Adipose tissue (tissue), 3 donors: ENCODE results near the gene DGCR6L. TPM values are rescaled to one million over a fixed set of nuclear protein-coding genes. Genes with fewer than 3 reads are reported as not detected.
"Not testable (repeated sequence)": the region's sequence is repeated elsewhere in the genome, so short reads cannot be mapped to it uniquely, and the experiment has no call there.

Source experiments
- H3K27ac ChIP-seq: one replicate; pipeline ENCODE4 v1.5.1; 2013; ENCODE audit warnings: low read depth, low read length
- WGBS, 3 donors: extraction: QIAGEN DNeasy Blood & Tissue Kit; methylation state at CpG; one replicate each; pipeline ENCODE4 v1.1.7; 2013; 5-methylcytosine and 5-hydroxymethylcytosine counted together
- polyA plus RNA-seq, 3 donors: library from polyadenylated mRNA; stranded (reverse); fragments of 200-250 nt; gene quantifications; one replicate each; pipeline ENCODE4 v1.2.3, GENCODE V29; 2013
- donor health status: healthy with polysubstance abuse.
- donor health status: Bipolar disorder and iron deficiency.
- donor health status: healthy.

DGCR6L gene
- polyA plus RNA-seq, 3 donors: 46.6 to 75.2 (median 51.6) TPM

DNA sequence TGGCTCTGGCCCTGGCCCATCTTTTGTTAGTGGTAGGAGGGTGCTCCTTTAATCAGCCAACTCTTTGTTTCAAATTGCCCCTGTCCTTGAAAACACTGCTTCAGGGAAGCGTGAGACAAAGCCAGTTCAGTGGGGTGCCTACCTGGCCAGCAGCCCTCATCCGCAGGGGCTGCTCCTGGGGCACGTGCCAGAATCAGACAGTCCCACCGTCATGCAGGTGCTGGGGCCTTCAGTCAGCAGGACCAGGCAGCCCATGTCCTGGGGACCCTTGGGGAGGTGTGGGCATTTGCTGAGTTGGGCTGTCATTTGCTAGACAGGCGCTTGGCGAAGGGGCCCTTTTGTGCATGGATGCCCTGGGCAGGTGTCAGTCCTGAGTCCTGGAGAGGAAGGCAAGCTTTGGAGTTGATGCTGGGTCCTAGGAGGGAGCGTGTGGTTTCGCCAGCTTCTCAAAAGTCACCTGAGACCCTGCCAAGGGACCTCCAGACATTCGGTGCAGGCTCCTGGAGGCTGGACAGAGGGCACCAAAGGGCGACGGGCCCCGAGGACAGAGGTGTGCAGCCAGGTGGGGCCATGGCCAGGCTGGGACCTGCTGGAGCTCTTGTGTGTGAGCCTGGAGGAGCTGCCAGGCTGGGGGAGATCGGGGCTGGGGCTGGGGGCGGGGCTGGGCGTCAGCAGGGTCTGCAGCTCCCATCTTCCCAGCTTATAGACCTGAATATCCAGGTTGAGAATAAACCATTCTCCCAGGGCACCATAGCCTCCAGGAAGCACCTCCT, 36.8 kb downstream of the DGCR6L start:
- no peak overlapping the region for H3K27ac ChIP-seq
- 82 to 87% (median 83%) methylated on average over 15 of the region's 15 CpGs for WGBS, 3 donors

DNA sequence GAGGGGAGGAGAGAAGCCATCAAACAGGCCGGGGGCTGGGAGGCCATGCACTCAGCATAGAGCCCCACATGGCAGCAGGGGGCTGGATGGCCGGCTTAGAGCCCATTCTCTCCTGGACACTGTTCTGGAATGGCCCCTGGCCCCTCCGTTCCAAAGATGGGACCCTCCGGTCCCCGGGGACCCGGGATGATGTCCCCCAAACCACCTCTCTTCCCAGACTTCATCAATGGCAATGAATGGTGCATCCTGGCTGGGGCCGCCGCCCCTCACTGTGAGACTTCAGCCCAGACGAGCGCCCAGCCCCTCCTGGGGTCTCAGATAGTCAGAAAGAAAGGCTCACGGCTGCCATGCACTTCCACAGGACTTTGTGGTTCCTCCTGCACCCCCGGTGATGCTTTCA, 38.0 kb downstream of the DGCR6L start:
- no peak overlapping the region for H3K27ac ChIP-seq
- 75 to 83% (median 83%) methylated on average over 12 of the region's 12 CpGs for WGBS, 3 donors

DNA sequence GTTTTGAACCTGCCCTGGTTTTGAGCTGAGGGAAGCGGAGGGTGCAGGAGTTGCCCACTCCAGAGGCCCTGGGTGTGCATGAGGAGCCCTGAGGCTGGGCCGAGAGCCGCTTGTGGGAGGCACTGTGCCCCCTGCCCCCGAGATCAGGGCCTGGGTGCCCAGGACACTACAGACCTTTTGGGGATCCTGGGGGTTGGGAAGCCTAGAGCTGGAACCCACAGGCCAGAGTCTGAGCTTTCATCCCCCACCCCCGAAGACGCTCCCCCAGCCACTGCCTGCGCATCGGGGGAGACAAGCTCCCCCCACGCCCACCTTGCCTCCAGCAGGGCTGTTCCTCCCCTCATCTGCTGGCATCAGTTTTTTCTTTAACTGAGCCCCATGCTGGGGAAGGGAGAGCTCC, 38.4 kb downstream of the DGCR6L start:
- H3K27ac ChIP-seq: not testable (repeated sequence)
- WGBS, 3 donors: 75 to 78% (median 75%) methylated on average over 9 of the region's 9 CpGs

DNA sequence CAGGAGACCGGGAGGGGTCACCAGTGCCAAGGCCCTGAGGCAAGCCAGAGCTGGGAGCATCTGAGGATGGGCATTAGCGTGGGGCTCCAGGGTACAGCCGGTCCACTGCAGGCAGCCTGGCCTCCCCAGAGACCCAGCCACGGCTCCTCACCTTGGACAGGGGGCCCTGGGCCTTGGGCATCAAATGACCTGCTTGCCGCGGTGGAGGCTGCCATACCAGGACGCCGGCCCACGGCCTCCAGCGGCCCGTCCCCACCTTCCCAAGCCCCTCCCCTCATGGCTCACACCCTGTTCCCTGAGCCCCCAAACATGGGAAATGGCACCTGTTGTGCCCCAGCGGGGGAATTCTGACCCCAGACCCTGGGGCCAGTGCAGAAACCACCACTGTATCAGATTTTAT, 39.0 kb downstream of the DGCR6L start:
- H3K27ac ChIP-seq: no peak overlapping the region
- WGBS, 3 donors: 72 to 81% (median 76%) methylated on average over 10 to 12 of the region's 12 CpGs

DNA sequence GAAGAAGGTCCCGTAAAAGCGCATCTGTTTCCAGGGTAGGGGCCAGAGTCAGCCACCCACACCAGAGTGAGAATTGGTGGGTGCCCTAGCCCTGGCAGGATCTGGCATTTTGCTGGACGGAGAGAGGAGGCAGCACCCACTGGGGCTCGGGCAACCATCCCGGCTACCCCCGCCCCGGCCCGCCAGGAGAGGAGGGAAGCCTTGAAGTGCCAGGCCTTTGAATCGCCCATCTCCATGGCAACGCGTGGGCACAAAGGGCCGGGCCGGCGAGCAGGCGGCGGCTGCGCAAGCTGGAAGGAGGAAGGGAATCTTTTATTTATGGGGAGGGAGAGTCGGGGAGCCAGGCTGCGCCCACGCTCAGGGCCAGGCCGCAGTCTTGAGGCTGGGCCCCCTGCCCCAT, 39.7 kb downstream of the DGCR6L start:
- H3K27ac ChIP-seq: not testable (repeated sequence)
- 76 to 87% (median 83%) methylated on average over 7 to 16 of the region's 21 CpGs for WGBS, 3 donors

DNA sequence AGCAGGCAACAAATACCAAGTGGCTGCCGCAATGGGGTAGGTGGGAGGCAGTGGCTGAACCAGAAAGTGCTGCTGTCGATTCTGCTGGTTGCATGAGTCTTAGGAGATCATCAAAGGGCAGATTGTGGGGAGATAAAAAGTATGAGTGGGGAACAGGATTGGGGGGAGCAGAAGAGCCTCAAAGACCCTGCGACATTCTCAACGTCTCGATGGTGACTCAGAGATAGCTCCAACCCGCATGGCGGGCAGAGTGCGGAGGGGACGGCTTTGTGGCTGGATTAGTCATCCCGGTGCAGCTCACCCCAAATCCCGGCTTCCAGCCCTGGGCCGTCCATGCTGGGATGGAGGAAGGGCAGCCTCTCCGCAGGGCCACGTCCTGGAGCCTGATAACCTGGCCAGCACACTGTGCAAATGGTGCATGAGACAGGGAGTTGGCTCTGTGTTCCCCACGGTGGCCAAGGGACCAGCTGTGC, 40.2 kb downstream of the DGCR6L start:
- WGBS, 3 donors: 67 to 73% (median 69%) methylated on average over 12 to 15 of the region's 15 CpGs
- H3K27ac ChIP-seq: no peak overlapping the region

DNA sequence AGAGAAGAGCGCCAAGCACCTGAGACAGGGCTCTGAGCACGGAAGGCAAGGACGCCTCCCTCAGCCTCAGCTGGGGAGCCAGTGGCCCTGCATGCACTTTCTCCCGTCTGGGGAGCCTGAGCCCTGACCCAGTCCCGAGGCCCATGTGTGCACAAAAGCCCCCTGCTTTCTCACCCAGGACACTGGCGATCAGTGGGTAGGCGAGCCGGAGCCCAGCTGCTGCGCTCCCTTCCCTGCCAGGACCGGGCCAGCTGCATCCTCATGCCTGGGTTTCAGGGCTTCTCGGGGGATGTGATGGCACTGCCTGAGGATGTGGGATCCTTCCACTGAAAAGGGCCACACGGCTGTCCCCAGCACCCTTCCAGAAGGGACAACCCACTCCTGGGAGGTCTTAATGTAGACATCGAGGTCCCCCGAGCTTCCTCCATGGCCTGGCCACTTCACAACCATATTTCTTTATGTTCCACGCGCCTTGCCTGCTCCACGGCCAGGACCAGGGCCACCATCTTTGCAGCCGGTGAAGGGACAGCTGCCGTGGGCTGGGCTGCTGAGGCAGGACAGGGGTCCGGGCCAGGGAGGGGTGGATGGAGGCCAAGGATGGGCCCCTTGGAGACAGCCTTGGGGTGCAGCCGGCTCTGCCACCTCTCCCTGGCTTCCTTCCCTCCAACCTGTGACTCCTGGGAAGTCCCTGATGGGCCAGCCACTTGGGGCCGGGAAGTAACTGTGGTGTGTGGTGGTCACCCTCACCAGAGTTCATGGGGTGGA, 41.0 kb downstream of the DGCR6L start:
- 82 to 89% (median 83%) methylated on average over 16 to 22 of the region's 22 CpGs for WGBS, 3 donors
- H3K27ac ChIP-seq: not testable (repeated sequence)

DNA sequence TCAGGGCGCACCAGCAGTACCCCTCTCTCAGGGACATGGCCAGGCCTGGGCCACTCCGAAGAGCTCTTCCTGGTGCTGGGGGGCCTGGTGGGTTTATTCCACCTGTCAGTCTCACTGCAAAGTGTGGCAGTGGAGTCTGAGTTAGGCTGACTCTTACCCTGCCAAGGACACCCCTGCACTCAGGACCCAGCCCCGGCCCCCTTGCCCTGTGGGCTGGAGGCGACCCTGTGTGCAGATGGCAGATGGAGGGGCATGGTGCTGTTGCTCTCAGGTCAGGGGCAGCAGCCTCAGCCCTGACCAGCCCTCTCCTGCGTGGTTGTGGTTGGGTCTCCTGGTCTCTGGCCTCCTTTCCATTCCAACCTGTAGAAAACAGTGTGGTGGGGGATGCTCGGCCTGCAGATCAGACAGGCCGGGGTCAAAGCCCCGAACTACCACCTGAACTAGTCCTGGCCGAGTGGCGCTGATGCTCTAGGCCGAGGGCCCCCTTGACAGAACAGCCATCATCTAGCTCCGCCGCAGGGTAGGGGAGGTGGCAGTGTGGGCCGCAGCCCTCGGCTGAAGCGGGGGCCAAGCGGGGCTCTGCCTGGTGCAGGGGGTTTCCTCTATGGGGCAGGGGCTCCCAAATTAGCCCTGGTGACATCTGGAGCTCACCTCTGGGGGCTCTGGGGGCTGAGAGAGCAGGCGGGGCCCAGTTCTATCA, 41.8 kb downstream of the DGCR6L start:
- 77 to 85% (median 84%) methylated on average over 11 to 17 of the region's 18 CpGs for WGBS, 3 donors
- H3K27ac ChIP-seq: not testable (repeated sequence)

DNA sequence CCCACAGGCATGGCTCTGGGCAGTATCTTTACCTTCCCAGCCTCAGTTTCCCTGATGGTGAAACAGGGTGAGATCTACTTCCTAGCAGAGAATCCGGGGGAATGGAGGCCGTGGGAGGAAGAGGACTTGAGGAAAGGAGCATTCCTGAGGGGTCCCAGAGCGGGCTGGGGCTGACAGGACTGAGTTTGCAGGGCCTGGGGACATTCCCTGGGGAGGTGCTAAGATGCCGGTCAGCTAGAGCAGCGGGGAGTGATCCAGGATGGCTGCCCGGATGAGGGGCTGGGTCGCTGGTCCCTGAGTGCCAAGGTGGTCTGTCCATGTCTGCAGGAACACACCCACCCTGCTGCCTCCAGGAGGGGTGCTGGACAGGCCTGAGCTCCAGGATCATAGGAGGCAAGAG, 43.4 kb downstream of the DGCR6L start:
- WGBS, 3 donors: 73 to 87% (median 79%) methylated on average over 7 of the region's 7 CpGs
- no peak overlapping the region for H3K27ac ChIP-seq

DNA sequence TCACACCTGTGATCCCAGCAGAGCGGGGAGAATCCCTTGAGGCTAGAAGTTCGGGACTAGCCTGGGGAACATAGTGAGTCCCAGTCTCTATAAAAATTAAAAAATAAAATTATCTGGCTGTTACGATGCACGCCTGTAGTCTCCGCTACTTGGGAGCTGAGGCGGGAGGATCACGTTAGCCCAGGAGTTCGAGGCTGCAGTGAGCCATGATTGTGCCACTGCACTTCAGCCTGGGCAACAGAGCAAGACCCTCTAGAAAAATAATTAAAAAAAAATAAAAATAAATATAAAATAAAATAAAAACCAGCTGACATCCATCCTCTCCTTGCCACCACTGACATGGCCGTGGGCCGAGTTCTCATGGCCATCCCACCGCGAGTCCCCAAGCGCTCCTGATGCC, 44.0 kb downstream of the DGCR6L start:
- whole genome bisulfite sequencing, 3 donors: 96 to 98% (median 96%) methylated on average over 13 of the region's 13 CpGs
- no peak overlapping the region for H3K27ac ChIP-seq

DNA sequence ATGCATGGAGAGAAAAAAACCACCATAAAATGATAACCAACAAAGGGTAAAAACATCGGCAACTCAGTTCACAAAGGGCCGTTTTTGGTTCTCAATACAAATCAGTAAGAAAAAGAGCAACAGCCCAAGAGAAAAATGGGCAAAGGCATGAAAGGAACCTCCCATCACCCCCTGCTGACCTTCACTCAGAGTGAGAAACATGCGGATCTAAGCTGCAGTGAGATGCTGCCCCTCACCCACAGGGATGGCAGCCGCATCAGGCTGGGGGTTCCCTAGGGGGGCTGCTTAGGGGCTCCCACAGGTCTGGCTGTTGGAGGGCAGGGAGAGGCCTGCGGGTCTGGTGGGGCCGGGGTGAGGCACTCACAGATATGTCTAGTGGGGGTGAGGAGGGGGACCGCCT, 44.5 kb downstream of the DGCR6L start:
- H3K27ac ChIP-seq: not testable (repeated sequence)
- WGBS, 3 donors: 72 to 83% (median 82%) methylated on average over 5 of the region's 7 CpGs

DNA sequence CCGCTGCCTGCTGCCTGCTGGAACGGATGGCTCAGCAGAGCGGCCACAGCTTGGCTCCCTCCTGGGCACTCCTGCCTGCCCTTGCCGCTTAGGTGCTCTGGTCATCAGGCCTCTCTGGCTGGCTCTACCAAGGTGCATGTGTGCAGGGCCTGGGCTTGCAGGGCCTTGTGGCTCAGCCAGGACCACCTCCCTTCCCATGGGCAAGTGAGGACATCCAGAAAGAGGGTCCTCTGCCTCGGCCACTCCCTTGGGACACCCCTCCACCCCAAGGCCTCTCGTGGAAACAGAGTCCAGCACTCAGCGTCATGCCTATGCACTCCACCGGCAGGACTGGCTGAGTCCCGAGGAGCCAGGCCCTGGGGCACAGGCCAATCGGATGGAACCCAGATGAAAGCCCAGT, 45.5 kb downstream of the DGCR6L start:
- H3K27ac ChIP-seq: not testable (repeated sequence)
- WGBS, 3 donors: 93 to 94% (median 94%) methylated on average over 7 to 9 of the region's 10 CpGs

DNA sequence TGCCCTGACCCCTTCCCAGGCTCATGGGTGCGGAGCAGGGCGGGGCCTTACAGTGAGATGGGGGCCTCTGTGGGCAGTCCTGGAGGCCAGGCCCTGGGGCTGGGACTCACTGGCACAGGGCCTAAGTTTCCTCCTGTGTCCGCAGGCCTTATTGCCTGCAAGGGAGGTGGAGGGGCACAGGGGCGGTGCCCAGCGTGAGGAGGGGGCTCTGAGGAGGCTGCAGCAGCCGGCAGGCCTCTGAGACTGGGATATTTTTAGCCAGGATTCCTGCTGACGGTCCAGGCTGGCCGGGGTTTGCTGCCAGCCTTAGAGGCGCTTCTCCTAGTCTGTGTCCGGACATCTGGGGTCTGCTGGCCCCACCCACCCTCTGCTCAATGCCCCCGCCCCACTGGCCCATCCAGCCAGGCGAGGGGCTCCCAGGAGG, 46.1 kb downstream of the DGCR6L start:
- WGBS, 3 donors: 62 to 77% (median 68%) methylated on average over 11 to 12 of the region's 12 CpGs
- no peak overlapping the region for H3K27ac ChIP-seq

DNA sequence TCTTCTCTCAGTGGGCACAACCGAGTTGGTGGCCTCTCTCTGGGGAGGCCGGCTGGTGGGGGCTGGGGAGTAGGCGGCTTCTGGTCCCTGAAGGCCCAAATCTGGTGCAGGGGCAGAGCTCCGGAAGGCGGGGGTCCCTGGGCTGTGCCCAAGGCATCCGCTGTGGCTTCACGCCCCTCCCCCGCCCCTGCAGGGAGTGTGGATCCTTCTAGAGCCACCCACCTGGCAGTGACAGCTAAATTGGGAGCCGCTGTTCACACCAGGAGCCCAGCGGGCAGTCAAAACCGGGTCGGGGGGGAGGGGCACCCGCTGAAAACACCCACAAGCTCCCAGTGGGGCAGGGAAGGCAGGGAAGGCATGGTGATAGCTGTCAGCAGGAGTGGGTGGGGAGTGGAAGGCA, 47.2 kb downstream of the DGCR6L start:
- 82 to 95% (median 88%) methylated on average over 13 of the region's 13 CpGs for WGBS, 3 donors
- H3K27ac ChIP-seq: no peak overlapping the region

DNA sequence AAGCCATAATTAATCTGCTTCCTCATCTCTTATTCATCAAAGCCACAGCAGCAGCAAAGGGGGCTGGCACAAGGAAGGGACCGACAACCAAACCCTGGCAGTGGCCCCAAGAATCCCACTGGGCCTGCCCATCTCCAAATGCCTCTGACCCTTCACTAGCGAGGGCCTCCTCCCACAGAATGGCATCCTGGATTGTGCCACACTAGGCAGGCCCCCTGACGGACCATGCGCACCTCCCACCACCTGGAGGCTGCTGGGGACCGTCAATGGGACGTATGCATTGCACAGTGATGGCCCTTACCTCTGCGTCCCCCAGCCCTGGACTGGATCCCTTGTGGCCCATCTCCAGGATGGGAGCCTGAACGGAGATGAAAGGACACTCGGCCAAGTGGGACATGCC, 47.7 kb downstream of the DGCR6L start:
- H3K27ac ChIP-seq: no peak overlapping the region
- WGBS, 3 donors: 84 to 97% (median 93%) methylated on average over 9 of the region's 9 CpGs

DNA sequence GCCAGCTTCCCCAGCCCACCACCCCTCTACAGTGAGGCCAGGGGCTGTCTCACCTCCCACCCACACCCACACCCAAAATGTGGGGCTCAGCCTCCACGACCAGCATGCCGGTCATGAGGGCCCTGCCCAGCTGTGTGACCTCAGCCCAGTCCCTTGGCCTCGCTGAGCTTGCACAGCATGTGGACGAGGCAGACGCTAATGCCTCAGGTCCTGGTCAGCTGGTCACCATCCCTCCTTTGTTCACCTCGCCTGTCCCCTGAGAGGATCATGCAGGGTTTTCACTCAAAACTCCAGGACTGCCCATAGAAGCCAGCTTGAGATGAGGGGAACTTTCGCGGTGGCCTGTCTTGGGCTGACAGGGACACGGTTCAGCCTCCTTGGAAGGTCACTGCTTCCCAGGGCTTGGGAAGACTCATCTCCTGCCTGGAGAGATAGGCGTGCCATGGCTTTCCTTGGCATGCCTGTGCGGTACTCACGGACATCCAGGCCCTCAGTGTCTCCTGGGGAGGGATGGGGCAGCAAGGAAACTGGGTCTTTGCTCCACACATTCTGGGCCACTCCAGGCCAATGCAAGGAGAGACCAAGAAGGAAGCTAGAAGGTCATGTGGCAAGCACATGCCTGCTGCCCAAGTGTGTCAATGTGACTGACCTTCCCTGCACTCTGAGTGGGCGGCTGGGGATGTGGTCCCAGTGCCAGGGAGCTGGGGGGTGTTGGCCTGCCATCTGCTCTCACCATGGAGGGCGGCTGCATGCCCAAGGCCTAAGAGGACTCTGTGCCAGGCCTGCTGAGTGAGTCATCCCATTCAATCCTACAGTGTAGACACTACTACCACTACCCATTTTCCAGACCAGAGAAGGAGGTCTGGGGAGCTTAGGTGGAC, 48.5 kb downstream of the DGCR6L start:
- no peak overlapping the region for H3K27ac ChIP-seq
- 85 to 93% (median 91%) methylated on average over 12 of the region's 14 CpGs for WGBS, 3 donors

DNA sequence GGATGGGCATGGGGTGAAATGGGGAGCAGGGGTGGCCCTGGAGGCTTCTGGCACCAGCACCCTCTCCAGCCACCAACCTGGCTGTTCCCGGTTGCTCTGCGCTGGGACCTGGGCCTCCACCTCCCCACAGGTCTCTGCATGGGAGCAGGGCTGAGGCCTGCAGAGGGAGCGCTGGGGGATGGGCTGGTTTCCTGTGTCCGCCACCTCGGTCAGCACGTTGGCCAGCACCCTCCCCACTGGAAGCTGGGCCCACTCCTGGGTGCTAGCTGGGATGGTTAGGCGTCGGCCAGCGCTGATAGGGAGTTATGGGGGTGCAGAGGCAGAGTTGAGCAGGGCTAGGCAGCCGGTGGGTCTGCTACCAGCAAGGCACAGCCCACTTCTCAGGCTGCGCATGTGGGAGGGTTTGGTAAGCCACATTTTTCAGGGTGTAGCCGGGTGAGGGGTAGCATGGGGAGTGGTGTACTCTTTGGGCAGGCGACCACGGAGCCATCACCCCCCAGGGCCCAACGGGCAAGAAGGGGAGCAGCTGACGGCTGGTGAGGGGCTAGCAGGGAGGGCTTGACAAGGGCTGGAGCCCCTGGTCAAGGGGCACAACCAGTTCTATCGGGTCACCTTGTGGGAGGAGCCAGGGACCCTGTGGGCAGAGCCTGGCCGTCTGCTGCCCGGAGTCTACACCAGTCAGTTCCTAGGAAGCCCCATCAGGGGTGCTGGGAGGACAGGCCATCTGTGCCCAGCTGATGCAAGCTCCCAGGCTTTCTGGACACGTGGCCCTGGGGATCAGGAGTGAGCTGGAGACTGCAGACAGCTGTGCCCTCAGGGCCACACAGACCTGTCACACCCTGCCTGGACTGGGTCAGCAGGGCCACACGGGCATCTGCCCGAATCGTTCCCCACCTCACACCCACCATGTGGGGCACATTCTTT, 49.4 kb downstream of the DGCR6L start:
- 78 to 85% (median 82%) methylated on average over 17 to 23 of the region's 23 CpGs for WGBS, 3 donors

More for the DNA sequence above, 49.4 kb downstream of the DGCR6L start:
- H3K27ac ChIP-seq: not testable (repeated sequence)
